ENCODE results near the gene ZNF134.

Gene ZNF134

GRCh38 chr19:57641715-57642234, 27.7 kb downstream of the ZNF134 start:
- DNase-seq, result no peak

DNA sequence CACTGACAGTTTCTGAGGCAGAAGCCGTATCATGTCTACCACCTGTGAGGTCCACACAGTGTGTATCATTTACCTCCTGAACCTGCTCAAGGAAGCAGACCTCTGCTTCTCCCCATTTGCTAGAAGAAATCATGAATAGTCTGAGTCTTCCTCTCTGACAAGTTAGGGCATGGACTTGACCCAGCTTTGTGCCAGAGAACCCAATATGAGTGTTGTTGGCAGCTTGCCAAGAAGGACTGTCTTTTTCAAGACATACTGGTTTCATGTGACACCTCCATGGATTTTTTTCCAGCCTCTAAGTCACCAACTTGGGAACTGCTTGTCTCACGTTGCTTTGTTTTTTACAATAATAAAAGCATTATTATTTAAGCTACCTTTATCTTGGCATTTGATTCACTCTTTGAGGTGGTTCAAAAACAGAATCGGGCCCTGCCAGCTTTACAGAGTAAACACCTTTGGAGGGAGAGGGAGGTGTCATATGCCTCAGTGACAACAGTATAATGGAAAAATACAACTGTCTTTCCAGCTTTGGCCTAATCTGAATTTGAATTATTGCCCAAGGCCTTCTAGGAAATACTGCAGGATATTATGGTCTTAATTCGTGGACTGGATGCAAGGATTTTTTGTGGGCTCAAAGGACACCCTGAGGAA, 28.5 kb downstream of the ZNF134 start:
- DNase-seq, result no peak

DNA sequence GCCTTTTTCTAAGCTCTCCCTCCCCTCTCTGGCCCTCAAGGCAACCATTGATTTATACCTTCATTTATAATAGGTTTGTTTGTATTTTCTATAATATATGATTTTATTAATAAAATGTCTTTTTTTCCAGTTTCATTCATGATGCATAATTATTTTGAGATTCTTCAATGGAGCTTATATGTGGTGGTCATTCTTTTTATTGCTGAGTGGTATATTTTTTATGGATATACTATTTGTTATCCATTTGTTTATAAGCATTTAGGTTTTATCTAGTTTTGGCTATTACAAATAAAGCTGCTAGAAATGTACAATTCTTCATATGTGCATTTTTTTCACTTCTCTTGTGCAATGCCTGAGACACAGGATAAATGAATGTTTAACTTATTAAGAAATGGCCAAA, 29.7 kb downstream of the ZNF134 start:
- no peak for DNase-seq

DNA sequence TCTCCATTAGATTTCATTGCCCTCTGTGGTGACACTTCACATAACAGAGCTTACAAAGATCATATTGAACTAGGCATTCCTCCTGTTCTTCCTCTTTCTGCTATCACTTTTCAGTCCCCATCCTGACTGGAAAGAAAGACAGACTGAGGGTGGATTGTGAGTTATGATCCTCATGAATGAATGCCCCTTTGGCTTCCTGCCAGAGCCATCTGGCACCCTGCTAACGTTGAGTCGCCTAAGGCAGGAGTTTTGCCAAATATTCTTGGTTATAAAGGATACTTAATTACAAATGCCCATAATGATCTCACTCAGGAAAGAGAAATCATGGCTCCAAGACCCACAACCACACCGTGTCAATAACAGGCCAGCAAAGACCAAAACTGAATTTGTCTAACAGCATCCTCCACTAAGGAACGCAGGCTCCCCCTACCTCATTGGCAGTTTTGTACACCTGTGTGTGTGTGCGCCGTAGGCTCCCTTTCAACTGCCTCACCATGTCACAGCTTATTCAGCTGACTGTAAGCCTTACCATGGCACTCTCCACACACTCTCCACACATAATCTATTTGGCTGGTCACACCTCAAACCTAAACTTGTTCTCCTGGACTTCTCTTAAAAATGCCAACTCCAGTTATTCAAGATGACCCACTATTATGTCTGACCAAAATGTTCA, 34.4 kb downstream of the ZNF134 start:
- peak; percentile 87 to 97 for DNase-seq

DNA sequence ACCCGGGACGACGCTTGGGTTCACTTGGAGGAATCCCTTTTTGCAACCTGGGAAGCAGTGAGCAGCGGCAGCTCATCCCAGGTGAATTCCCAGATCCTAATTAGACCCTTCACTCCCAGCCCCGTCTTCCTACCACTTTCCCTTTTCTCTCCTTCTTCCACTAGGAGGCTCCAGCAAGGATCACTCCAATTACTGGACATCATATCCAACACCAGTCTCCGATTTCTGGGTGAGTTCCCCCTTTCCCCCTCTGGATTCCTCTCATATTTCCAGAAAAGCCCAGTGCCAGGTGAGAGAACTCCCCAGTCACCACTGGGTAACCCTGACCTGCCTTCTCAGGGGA, 37.6 kb downstream of the ZNF134 start:
- no peak for DNase-seq

- no peak for DNase-seq
Observed at GRCh38 chr19:57653689-57654088, 39.6 kb downstream of the ZNF134 start.

GRCh38 chr19:57655443-57655842, 41.4 kb downstream of the ZNF134 start:
- no peak for DNase-seq

GRCh38 chr19:57656346-57656745, 42.3 kb downstream of the ZNF134 start:
- DNase-seq, result no peak

DNA sequence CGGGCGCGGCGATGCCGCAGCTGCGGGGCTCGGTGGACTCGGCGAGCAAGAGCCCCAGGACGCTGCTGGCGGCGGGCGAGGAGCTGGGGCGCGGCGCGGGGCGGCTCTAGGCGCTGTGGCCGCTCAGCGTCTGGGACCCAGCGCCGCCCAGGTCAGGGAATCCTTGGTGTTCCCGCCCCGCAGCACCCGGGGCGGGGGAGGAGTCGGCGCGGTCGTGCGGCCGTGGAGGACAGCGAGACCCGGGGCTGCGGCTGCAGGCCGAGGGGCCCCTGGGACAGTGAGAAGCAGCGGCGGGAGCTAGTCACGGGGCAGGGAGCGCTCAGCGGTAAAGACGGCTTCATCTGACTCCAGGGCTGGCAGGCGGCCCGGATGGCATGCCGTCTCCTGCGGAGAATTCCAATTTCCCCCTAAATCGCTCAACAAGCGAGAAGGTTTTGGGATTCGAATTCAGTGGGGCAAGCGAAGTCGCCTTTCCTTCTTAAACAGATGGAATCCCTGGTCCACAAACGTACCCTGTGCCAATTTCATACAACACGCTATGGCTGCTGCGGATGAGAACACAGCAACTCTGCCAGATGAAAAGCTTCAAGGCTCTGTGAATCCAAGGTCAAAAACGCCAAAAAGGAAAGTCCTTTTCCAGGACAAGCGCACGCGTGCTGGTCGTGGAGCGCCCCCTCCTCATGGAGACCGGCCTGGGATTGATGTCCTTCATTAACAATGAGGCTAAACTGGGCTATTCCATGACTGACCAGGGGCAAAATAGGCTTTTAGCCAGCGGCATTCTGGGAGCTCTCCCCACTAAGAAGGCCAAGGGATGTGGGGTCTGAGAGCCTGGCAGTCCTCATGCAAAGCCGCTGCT, 50.5 kb downstream of the ZNF134 start:
- peak; percentile 34 to 68 for DNase-seq

DNA sequence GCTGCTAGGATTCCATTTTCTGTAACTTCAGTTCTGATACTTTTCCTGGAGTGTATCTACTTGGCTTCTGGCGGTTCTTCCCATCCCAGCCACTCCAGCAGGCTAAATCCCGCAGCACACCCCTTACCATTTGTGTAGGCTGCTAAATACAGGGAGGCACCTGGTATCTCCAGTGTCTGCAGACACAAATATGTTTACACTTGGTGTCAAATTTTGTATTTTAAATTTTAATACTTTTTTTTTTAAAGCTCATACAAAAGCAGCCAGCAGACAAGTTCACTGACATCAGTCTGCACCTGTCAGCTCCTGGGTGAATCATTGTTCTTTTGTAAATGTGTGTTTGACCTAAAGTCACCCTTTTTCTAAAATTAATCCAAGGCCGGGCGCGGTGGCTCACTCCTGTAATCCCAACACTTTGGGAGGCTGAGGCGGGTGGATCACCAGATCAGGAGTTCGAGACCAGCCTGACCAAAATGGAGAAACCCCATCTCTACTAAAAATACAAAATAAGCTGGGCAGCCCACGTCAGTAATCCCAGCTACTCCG, 51.3 kb downstream of the ZNF134 start:
- DNase-seq, result no peak

DNA sequence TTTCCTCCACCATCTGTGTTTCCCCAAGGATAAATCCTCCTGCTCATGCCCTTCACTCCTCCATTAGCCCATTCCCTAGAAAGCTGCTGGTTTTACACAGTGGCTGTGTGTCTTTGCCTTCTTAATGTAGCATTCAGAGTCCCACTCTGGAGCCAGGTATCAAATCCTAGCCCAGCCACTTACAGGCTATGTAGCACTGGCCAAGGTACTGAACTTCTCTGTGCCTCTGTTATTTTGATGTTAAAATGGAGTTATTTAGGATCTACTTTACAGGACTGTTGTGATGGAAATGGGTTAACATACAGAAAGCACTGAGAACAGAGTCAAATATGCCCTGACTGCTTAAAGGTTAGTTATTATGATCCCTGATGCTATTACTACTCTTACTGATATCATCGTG, 53.2 kb downstream of the ZNF134 start:
- DNase-seq, result no peak

DNA sequence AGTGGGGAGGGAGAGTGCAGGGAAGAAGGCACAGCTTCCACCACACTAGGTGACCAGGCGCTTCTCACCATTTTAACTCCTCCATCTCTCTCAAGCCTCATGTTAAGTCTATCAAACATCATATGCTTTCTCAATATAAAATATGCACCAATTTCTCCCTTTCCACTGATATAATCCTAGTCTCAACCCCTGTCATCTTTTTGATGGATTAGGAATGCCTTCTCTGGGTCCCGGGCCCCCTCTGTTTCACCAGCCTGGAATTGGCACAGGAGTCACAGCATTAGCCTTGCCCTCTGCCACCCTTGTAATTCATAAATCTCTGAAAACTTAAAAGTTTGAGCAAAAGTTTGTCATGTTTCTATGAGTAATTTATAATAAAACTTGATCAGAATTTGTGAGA, 54.6 kb downstream of the ZNF134 start, which contains the start of gene ZSCAN4:
Gene ZSCAN4, plus strand, starts transcription at position 301 of the 400 bp plus-strand sequence. CDS start 7,211 bp downstream, outside the sequence.
- no peak for DNase-seq

DNA sequence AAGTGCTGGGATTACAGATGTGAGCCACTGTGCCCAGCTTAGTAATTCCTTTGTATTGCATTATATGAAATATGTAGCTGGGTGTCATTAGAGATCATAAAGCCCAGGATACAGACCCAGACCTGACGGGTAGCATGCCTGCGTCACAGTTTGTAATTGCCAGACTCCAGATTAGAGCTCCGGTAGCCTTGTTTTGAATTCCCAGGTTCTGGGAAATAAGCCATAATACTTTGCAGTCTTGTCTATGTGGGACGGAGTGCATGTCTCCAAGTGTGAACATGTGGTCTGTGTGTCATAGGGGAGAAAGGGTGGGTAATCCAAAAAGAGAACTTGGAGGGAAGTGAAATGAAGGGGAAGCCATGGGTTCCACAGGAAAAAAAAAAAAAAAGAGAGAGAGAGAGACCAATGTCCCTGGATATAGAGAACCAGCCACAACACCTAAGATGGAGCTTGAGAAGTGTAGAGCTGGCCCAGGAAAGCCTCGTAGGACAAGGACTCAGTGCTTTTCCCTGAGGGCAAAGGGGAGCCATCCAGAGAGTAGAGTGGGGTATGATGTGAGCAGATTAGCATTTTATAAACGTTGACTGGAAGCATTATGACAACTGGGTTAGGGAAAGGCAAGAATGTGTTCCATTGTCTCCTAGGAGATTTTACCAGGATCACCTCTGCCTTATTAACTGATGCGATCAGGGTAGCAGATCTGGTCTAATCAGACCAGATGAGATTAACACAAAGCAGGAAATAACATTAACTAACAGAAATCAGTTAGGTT, 57.3 kb downstream of the ZNF134 start:
- DNase-seq, result no peak

GRCh38 chr19:57672466-57672865, 58.4 kb downstream of the ZNF134 start:
- no peak for DNase-seq

Data from NCI-H524 (cell line).